IMR-90 (cell line): ENCODE data around the gene LILRA1. TPM values are rescaled to one million over a fixed set of nuclear protein-coding genes. Genes with fewer than 3 reads are reported as not detected.

ENCODE experiments used
- ATAC-seq: fragments of 200-7000 bp; cut with Tn5 transposase; 2 replicates; pipeline ENCODE4 v1.9.1; 2020; ENCODE audit warnings: low read depth, mild to moderate bottlenecking, moderate library complexity
- BruUV-seq: library from RNA; stranded (reverse); fragments of 400-500 nt; replicated peaks from 2 replicates; lab custom pipeline; 2021; lab: Mats Ljungman, UMichigan
- CTCF ChIA-PET: fragments of 300-600 bp; formaldehyde crosslinking; extraction: SDS; loops from one replicate; lab custom pipeline; 2021; ENCODE audit warnings: antibody characterized with exemption; lab: Yijun Ruan, JAX
- POLR2A ChIA-PET: fragments of 300-600 bp; sonication (Branson Sonifier 250); formaldehyde crosslinking; loops from one replicate; lab custom pipeline; 2022; ENCODE audit warnings: antibody characterized with exemption; ENCODE audit not compliant: unreplicated experiment; lab: Charles Lee
- DNase-seq: peaks from one replicate; pipeline ENCODE4 v3.0.0; 2013
- H2AFZ ChIP-seq: replicated peaks from 2 replicates; pipeline ENCODE3; 2013; ENCODE audit warnings: low read length, mild to moderate bottlenecking; ENCODE audit not compliant: poor library complexity
- H2AK5ac ChIP-seq: 2 replicates; pipeline ENCODE4 v1.6.1; 2013; ENCODE audit warnings: low read depth, low read length, inconsistent platforms
- H2AK9ac ChIP-seq: replicated peaks from 2 replicates; pipeline ENCODE3; 2013; ENCODE audit warnings: mild to moderate bottlenecking, low read depth, low read length, moderate library complexity; ENCODE audit not compliant: poor library complexity
- H2BK120ac ChIP-seq: 2 replicates; pipeline ENCODE4 v1.6.1; 2013; ENCODE audit warnings: low read depth, low read length, inconsistent platforms
- H2BK15ac ChIP-seq: 3 replicates; pipeline ENCODE4 v1.6.1; 2013; ENCODE audit warnings: low read depth, low read length, inconsistent platforms
- H2BK20ac ChIP-seq: 2 replicates; pipeline ENCODE4 v1.6.1; 2013; ENCODE audit warnings: low read depth, mild to moderate bottlenecking, inconsistent platforms, low read length, moderate library complexity
- H2BK5ac ChIP-seq: 2 replicates; pipeline ENCODE4 v1.6.1; 2013; ENCODE audit warnings: mild to moderate bottlenecking, low read depth, low read length, inconsistent platforms; ENCODE audit not compliant: poor library complexity, severe bottlenecking
- H3K14ac ChIP-seq: replicated peaks from 2 replicates; pipeline ENCODE4 v1.6.1; 2013; ENCODE audit warnings: low read depth, low read length, inconsistent platforms
- H3K18ac ChIP-seq: 2 replicates; pipeline ENCODE4 v1.6.1; 2013; ENCODE audit warnings: low read depth, low read length, control low read depth
- H3K23ac ChIP-seq: 2 replicates; pipeline ENCODE4 v1.6.1; 2013; ENCODE audit warnings: low read depth, low read length, inconsistent platforms
- H3K27ac ChIP-seq: 2 replicates; pipeline ENCODE4 v1.5.1; 2013; ENCODE audit warnings: mild to moderate bottlenecking, control low read depth, low read length; ENCODE audit not compliant: insufficient read depth
- H3K27me3 ChIP-seq: 2 replicates; pipeline ENCODE4 v1.6.1; 2013; ENCODE audit warnings: low read length; ENCODE audit not compliant: control insufficient read depth, insufficient read depth
- H3K36me3 ChIP-seq: 2 replicates; pipeline ENCODE4 v1.6.1; 2013; ENCODE audit warnings: low read length, mixed read lengths; ENCODE audit not compliant: control insufficient read depth, insufficient read depth
- H3K4ac ChIP-seq: 2 replicates; pipeline ENCODE4 v1.6.1; 2013; ENCODE audit warnings: low read depth, low read length, inconsistent platforms
- H3K4me1 ChIP-seq: 2 replicates; pipeline ENCODE4 v1.6.1; 2013; ENCODE audit warnings: low read length, mixed read lengths; ENCODE audit not compliant: control insufficient read depth, insufficient read depth
- H3K4me2 ChIP-seq: 2 replicates; pipeline ENCODE4 v1.6.1; 2013; ENCODE audit warnings: low read depth, mild to moderate bottlenecking, control low read depth, low read length, moderate library complexity
- H3K4me3 ChIP-seq: 2 replicates; pipeline ENCODE4 v1.5.1; 2013; ENCODE audit warnings: low read depth, mild to moderate bottlenecking, control low read depth, low read length, moderate library complexity; ENCODE audit not compliant: insufficient read depth
- H3K56ac ChIP-seq: 2 replicates; pipeline ENCODE4 v1.6.1; 2013; ENCODE audit warnings: low read length, inconsistent platforms; ENCODE audit not compliant: insufficient read depth; ENCODE audit errors: extremely low read depth
- H3K79me1 ChIP-seq, 2 experiments: 2 replicates each; pipeline ENCODE4 v1.6.1; 2013; ENCODE audit warnings: low read length in 2 of 2, inconsistent platforms in 1 of 2, low read depth in 1 of 2
- H3K9ac ChIP-seq: 2 replicates; pipeline ENCODE4 v1.6.1; 2013; ENCODE audit warnings: low read depth, low read length, control low read depth
- H3K9me1 ChIP-seq: 2 replicates; pipeline ENCODE4 v1.6.1; 2013; ENCODE audit warnings: low read length, inconsistent platforms; ENCODE audit not compliant: insufficient read depth
- H3K9me3 ChIP-seq: 2 replicates; pipeline ENCODE4 v1.6.1; 2013; ENCODE audit warnings: low read length; ENCODE audit not compliant: control insufficient read depth, insufficient read depth
- H4K20me1 ChIP-seq: 2 replicates; pipeline ENCODE4 v1.6.1; 2013; ENCODE audit warnings: low read length, inconsistent platforms; ENCODE audit not compliant: insufficient read depth
- H4K5ac ChIP-seq: 2 replicates; pipeline ENCODE4 v1.6.1; 2013; ENCODE audit warnings: mild to moderate bottlenecking, low read depth, low read length, control low read depth
- H4K8ac ChIP-seq, 2 experiments: 2 replicates each; pipeline ENCODE4 v1.6.1; 2013; ENCODE audit warnings: low read depth in 2 of 2, low read length in 2 of 2, control low read depth in 1 of 2, inconsistent platforms in 1 of 2
- H4K91ac ChIP-seq: 2 replicates; pipeline ENCODE4 v1.6.1; 2013; ENCODE audit warnings: low read depth, low read length, inconsistent platforms; ENCODE audit not compliant: insufficient read depth
- BHLHE40 ChIP-seq: fragments of 150-350 bp; IDR thresholded peaks from 2 replicates; pipeline ENCODE4 v1.6.1; 2016; ENCODE audit warnings: mild to moderate bottlenecking, low read depth, low read length
- CEBPB ChIP-seq: IDR thresholded peaks from 2 replicates; pipeline ENCODE4 v1.6.1; 2012; ENCODE audit warnings: low read depth, low read length, improper control_type of control experiment
- CHD1 ChIP-seq: IDR thresholded peaks from 2 replicates; pipeline ENCODE4 v1.6.1; 2012; ENCODE audit warnings: low read depth, low read length, improper control_type of control experiment
- FOS ChIP-seq: fragments of 150-350 bp; IDR thresholded peaks from 2 replicates; pipeline ENCODE4 v1.6.1; 2016; ENCODE audit warnings: low read depth, low read length
- MAFK ChIP-seq: IDR thresholded peaks from 2 replicates; pipeline ENCODE4 v1.6.1; 2012; ENCODE audit warnings: low read depth, low read length, improper control_type of control experiment
- MAZ ChIP-seq: IDR thresholded peaks from 2 replicates; pipeline ENCODE4 v1.6.1; 2012; ENCODE audit warnings: low read depth, mild to moderate bottlenecking, low read length, improper control_type of control experiment, moderate library complexity, borderline replicate concordance
- MXI1 ChIP-seq: IDR thresholded peaks from 2 replicates; pipeline ENCODE4 v1.6.1; 2012; ENCODE audit warnings: low read depth, mild to moderate bottlenecking, low read length, moderate library complexity, borderline replicate concordance
- NFE2L2 ChIP-seq: fragments of 150-350 bp; IDR thresholded peaks from 2 replicates; pipeline ENCODE4 v1.6.1; 2016; ENCODE audit warnings: low read depth, mild to moderate bottlenecking, low read length
- POLR2A ChIP-seq: IDR thresholded peaks from 2 replicates; pipeline ENCODE4 v1.6.1; 2012; ENCODE audit warnings: mild to moderate bottlenecking, low read depth, low read length
- RAD21 ChIP-seq: IDR thresholded peaks from 2 replicates; pipeline ENCODE4 v1.6.1; 2012; ENCODE audit warnings: low read length, improper control_type of control experiment
- RCOR1 ChIP-seq: IDR thresholded peaks from 2 replicates; pipeline ENCODE4 v1.6.1; 2012; ENCODE audit warnings: mild to moderate bottlenecking, low read length, improper control_type of control experiment; ENCODE audit not compliant: insufficient replicate concordance
- RFX5 ChIP-seq: IDR thresholded peaks from 2 replicates; pipeline ENCODE4 v1.8.0; 2012; ENCODE audit warnings: low read depth, mild to moderate bottlenecking, low read length, moderate library complexity
- SMC3 ChIP-seq: fragments of 150-350 bp; IDR thresholded peaks from 2 replicates; pipeline ENCODE4 v1.6.1; 2016; ENCODE audit warnings: low read depth, mild to moderate bottlenecking, antibody characterized with exemption, low read length, moderate library complexity
- WGBS, 2 experiments: methylation state at CpG; one replicate each; pipeline versions ENCODE4 v1.1.5 to v1.1.7; 2013; ENCODE audit warnings: missing lambda C conversion rate in 2 of 2; ENCODE audit not compliant: insufficient read length in 1 of 2; ENCODE audit errors: extremely low coverage in 2 of 2; 5-methylcytosine and 5-hydroxymethylcytosine counted together
- dilution Hi-C: fragments of 300-500 bp; cut with HindIII; formaldehyde crosslinking; loops from one replicate; pipeline ENCODE4 v1.14.3; 2018; ENCODE audit warnings: low sequenced_read_pairs; ENCODE audit not compliant: unreplicated experiment
- in situ Hi-C: fragments of 300-500 bp; cut with MboI; formaldehyde crosslinking; loops from 3 replicates; pipeline ENCODE4 v1.14.3; 2019; ENCODE audit warnings: low sequenced_read_pairs, inconsistent platforms, mixed read lengths
- intact Hi-C: fragments of 100-400 bp; cut with micrococcal nuclease; formaldehyde crosslinking; loops from 2 replicates; pipeline ENCODE4 v1.10.0; 2022
- polyA plus RNA-seq, 3 experiments: library from polyadenylated mRNA; depleted of rRNA; stranded (reverse); fragments of >200 nt; gene quantifications; 2 replicates each; pipeline ENCODE4 v1.2.3, GENCODE V29; 2012; ENCODE audit warnings: low replicate concordance in 1 of 3
- total RNA-seq: library from RNA; depleted of rRNA; stranded (reverse); fragments of >200 nt; gene quantifications from 2 replicates; pipeline ENCODE4 v1.2.3, GENCODE V29; 2012
- TF ChIP-seq, protein P1 (sequence below): fragments of 150-350 bp; IDR thresholded peaks from 2 replicates; pipeline ENCODE4 v1.6.1; 2016; ENCODE audit warnings: low read depth, mild to moderate bottlenecking, low read length, moderate library complexity, borderline replicate concordance
- TF ChIP-seq, protein P2 (sequence below): fragments of 150-350 bp; IDR thresholded peaks from 2 replicates; pipeline ENCODE4 v1.6.1; 2017; ENCODE audit warnings: mild to moderate bottlenecking, antibody characterized with exemption, low read length, low read depth
- TF ChIP-seq, protein P3 (sequence below): conservative IDR thresholded peaks from 2 replicates; pipeline ENCODE4 v1.5.1; 2012; ENCODE audit warnings: mild to moderate bottlenecking, low read depth, low read length, improper control_type of control experiment

LILRA1 gene
- total and polyA plus RNA-seq, 2 of the 4 experiments (the other 2 are of a cell fraction): not detected

DNA sequence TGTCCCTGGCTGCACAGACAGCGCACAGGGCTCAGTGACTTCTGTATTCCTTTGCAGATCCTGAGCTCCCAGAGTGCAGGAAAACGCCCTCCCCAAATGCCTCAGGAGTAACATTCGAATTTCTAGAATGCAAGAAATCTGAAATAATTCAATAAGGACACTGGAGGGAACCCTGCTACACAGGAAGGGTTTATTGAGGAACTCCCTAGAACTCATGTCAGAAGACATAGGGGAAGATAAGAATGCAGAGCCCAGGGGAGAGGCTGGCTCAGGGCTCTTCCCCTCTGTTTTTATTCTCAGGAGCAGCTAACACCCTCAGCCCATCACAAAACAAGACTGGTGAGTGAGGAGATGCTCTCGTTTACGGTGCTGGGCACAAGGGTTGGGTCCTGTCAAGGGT is 6.8 kb downstream of the LILRA1 start:
- Histone ChIP-seq H4K8ac (no peak overlapping the region), H3K27me3 (no peaks in the 10 kb centered on the region), H3K56ac (no peak overlapping the region), H3K14ac (no peak overlapping the region), H4K91ac (no peak overlapping the region), H4K20me1 (no peaks in the 10 kb centered on the region), H3K9me3 (peaks cover 28% of the 10 kb centered on the region), H3K9me1 (no peaks in the 10 kb centered on the region), H3K4me1 (no peaks in the 10 kb centered on the region), H2AK9ac (no peak overlapping the region), H2BK5ac (no peak overlapping the region), H3K4me2 (no peak overlapping the region), H2BK15ac (no peak overlapping the region), H2BK20ac (no peak overlapping the region), H3K4ac (no peak overlapping the region), H3K4me3 (no peak overlapping the region), H2AFZ (no peak overlapping the region), H2AK5ac (no peak overlapping the region), H3K9ac (no peak overlapping the region), H3K18ac (no peak overlapping the region), H3K27ac (no peak overlapping the region), H3K23ac (no peak overlapping the region), H3K36me3 (no peaks in the 10 kb centered on the region), H4K5ac (no peak overlapping the region), H3K79me1 (no peaks in the 10 kb centered on the region), H2BK120ac (no peak overlapping the region)
- dilution Hi-C loops: no loop called here
- intact Hi-C loops: no loop called here
- ChIA-PET POLR2A (no interaction called here), CTCF (no interaction called here)
- TF ChIP-seq, protein P1, sequence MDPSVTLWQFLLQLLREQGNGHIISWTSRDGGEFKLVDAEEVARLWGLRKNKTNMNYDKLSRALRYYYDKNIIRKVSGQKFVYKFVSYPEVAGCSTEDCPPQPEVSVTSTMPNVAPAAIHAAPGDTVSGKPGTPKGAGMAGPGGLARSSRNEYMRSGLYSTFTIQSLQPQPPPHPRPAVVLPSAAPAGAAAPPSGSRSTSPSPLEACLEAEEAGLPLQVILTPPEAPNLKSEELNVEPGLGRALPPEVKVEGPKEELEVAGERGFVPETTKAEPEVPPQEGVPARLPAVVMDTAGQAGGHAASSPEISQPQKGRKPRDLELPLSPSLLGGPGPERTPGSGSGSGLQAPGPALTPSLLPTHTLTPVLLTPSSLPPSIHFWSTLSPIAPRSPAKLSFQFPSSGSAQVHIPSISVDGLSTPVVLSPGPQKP: no peak
- no peak for TF ChIP-seq SMC3
- no peak for TF ChIP-seq POLR2A
- TF ChIP-seq MXI1: no peak
- no peak for TF ChIP-seq CEBPB
- TF ChIP-seq, protein P2, sequence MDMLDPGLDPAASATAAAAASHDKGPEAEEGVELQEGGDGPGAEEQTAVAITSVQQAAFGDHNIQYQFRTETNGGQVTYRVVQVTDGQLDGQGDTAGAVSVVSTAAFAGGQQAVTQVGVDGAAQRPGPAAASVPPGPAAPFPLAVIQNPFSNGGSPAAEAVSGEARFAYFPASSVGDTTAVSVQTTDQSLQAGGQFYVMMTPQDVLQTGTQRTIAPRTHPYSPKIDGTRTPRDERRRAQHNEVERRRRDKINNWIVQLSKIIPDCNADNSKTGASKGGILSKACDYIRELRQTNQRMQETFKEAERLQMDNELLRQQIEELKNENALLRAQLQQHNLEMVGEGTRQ: no peak
- TF ChIP-seq MAZ: no peak
- no peak for TF ChIP-seq NFE2L2
- TF ChIP-seq RCOR1: no peak
- TF ChIP-seq RFX5: no peak
- no peak for TF ChIP-seq MAFK
- no peak for TF ChIP-seq CHD1
- TF ChIP-seq FOS: no peak
- TF ChIP-seq, protein P3, sequence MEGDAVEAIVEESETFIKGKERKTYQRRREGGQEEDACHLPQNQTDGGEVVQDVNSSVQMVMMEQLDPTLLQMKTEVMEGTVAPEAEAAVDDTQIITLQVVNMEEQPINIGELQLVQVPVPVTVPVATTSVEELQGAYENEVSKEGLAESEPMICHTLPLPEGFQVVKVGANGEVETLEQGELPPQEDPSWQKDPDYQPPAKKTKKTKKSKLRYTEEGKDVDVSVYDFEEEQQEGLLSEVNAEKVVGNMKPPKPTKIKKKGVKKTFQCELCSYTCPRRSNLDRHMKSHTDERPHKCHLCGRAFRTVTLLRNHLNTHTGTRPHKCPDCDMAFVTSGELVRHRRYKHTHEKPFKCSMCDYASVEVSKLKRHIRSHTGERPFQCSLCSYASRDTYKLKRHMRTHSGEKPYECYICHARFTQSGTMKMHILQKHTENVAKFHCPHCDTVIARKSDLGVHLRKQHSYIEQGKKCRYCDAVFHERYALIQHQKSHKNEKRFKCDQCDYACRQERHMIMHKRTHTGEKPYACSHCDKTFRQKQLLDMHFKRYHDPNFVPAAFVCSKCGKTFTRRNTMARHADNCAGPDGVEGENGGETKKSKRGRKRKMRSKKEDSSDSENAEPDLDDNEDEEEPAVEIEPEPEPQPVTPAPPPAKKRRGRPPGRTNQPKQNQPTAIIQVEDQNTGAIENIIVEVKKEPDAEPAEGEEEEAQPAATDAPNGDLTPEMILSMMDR: no peak
- TF ChIP-seq RAD21: no peak
- no peak for TF ChIP-seq BHLHE40
- no peak for ATAC-seq
- BruUV-seq: no TSS peak
- no CpG with 5 or more reads among the region's 5 CpGs for WGBS, 2 experiments
- no peak for DNase-seq
- in situ Hi-C loops: no loop called here
